Esophagus squamous epithelium (tissue), 4 donors: ENCODE measurements around the gene GRK1.

Experiments
- POLR2A ChIP-seq, 4 donors: fragments of 450-650 bp; IDR thresholded peaks; one replicate each; pipeline ENCODE4 v1.6.1; 2017; ENCODE audit warnings: antibody characterized with exemption in 4 of 4, mild to moderate bottlenecking in 4 of 4, moderate library complexity in 3 of 4
- TF ChIP-seq, protein P1 (sequence below), 6 experiments: fragments of 450-650 bp in 4 of 6; fragments of 200-600 bp in 2 of 6; sonication (generic) in 2 of 6; IDR thresholded peaks; one replicate each; pipeline ENCODE4 v1.5.1; 2016 to 2019; ENCODE audit warnings: antibody characterized with exemption in 6 of 6, mild to moderate bottlenecking in 4 of 6, moderate library complexity in 4 of 6

GRCh38 chr13:113730831-113731191, 63.8 kb downstream of the GRK1 start:
- TF ChIP-seq, protein P1, sequence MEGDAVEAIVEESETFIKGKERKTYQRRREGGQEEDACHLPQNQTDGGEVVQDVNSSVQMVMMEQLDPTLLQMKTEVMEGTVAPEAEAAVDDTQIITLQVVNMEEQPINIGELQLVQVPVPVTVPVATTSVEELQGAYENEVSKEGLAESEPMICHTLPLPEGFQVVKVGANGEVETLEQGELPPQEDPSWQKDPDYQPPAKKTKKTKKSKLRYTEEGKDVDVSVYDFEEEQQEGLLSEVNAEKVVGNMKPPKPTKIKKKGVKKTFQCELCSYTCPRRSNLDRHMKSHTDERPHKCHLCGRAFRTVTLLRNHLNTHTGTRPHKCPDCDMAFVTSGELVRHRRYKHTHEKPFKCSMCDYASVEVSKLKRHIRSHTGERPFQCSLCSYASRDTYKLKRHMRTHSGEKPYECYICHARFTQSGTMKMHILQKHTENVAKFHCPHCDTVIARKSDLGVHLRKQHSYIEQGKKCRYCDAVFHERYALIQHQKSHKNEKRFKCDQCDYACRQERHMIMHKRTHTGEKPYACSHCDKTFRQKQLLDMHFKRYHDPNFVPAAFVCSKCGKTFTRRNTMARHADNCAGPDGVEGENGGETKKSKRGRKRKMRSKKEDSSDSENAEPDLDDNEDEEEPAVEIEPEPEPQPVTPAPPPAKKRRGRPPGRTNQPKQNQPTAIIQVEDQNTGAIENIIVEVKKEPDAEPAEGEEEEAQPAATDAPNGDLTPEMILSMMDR (IDR thresholded peaks at IDR 0.05): peak in 1 of 6 experiments; percentile 8
- TF ChIP-seq POLR2A (IDR thresholded peaks at IDR 0.05): no peak
